ENCODE results near the gene SLC22A5. TPM values are rescaled to one million over a fixed set of nuclear protein-coding genes. Genes with fewer than 3 reads are reported as not detected.

Gene SLC22A5
- total RNA-seq = 7.7 and 12.5 TPM in 2 replicates

DNA sequence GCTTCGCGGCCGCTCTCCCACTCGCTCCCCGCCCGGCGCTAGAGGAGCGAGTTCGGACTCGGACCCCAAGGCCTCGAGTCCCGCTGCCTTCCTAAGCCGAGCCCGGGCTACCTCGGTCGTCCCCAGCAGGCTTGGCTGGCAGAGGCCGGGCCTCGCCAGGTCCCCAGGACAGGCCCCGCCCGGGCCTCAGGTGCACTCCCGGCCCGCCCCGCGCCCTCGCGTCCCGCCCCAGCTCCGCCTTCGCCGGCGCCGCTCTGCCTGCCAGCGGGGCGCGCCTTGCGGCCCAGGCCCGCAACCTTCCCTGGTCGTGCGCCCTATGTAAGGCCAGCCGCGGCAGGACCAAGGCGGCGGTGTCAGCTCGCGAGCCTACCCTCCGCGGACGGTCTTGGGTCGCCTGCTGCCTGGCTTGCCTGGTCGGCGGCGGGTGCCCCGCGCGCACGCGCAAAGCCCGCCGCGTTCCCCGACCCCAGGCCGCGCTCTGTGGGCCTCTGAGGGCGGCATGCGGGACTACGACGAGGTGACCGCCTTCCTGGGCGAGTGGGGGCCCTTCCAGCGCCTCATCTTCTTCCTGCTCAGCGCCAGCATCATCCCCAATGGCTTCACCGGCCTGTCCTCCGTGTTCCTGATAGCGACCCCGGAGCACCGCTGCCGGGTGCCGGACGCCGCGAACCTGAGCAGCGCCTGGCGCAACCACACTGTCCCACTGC lies at the start of gene SLC22A5:
TSS of gene SLC22A5 (plus strand) at position 237 of the 707 bp plus-strand sequence. CDS start at position 500, 263 bp downstream.

Other genes starting within 250 kb of the SLC22A5 start
- gene P4HA2, start 141.9 kb upstream of the SLC22A5 start, total RNA-seq = 128 and 324 TPM in 2 replicates
- 33.7 and 147 TPM in 2 replicates for gene PDLIM4, start 112.0 kb upstream of the SLC22A5 start, total RNA-seq
- gene SLC22A4, start 75.3 kb upstream of the SLC22A5 start, total RNA-seq = under 0.01 and 2.9 TPM in 2 replicates
- gene IRF1, start 121.1 kb downstream of the SLC22A5 start, total RNA-seq = 3.6 and 12.8 TPM in 2 replicates
- not detected in 2 replicates for gene IL5, start 173.8 kb downstream of the SLC22A5 start, total RNA-seq
- 19.8 and 31.8 TPM in 2 replicates for gene RAD50, start 187.3 kb downstream of the SLC22A5 start, total RNA-seq

All from tracheal epithelial cell (primary cell).